Lower leg skin (tissue), 3 donors: Measurements from ENCODE around the gene GUCY2F.

ENCODE experiments used
- CTCF ChIP-seq, 3 donors: fragments of 450-650 bp; IDR thresholded peaks; one replicate each; pipeline ENCODE4 v1.5.1; 2016; ENCODE audit warnings: antibody characterized with exemption in 3 of 3, mild to moderate bottlenecking in 3 of 3, moderate library complexity in 2 of 3
- POLR2A ChIP-seq, 2 donors: fragments of 450-650 bp; IDR thresholded peaks; one replicate each; pipeline ENCODE4 v1.6.1; 2016 to 2017; ENCODE audit warnings: antibody characterized with exemption in 2 of 2, mild to moderate bottlenecking in 1 of 2, moderate library complexity in 1 of 2

GRCh38 chrX:109392895-109393294, 89.0 kb downstream of the GUCY2F start:
- TF ChIP-seq POLR2A (IDR thresholded peaks at IDR 0.05): no peak
- TF ChIP-seq CTCF (IDR thresholded peaks at IDR 0.05): no peak
